Middle frontal gyrus (tissue), 1 donor: ENCODE data around the gene SCN4A.

Source experiments
- DNase-seq: peaks from one replicate; pipeline ENCODE4 v3.0.0-alpha.2; 2015; ENCODE audit warnings: low spot score; ENCODE audit errors: extremely low spot score

SCN4A gene

GRCh38 chr17:64001763-64002529 is 29.2 kb upstream of the SCN4A start:
- no peak for DNase-seq

- DNase-seq: no peak
Measured at GRCh38 chr17:64001091-64001579, 28.4 kb upstream of the SCN4A start.

GRCh38 chr17:63999680-64000531 is 27.2 kb upstream of the SCN4A start:
- no peak for DNase-seq

- DNase-seq: no peak
Measured at GRCh38 chr17:63998721-63999679, 26.3 kb upstream of the SCN4A start.

GRCh38 chr17:63998050-63998720 is 25.5 kb upstream of the SCN4A start, which contains the start of gene PRR29:
TSS of gene PRR29 (plus strand) at chr17:63998351. CDS start at chr17:63998365, 14 bp downstream.
- no peak for DNase-seq

GRCh38 chr17:63997341-63998048 is 24.8 kb upstream of the SCN4A start:
- no peak for DNase-seq

- no peak for DNase-seq
Measured at GRCh38 chr17:63996430-63997182, 23.9 kb upstream of the SCN4A start.

GRCh38 chr17:63995626-63996025 is 22.9 kb upstream of the SCN4A start:
- DNase-seq: no peak

GRCh38 chr17:63993368-63993985 is 20.8 kb upstream of the SCN4A start:
- no peak for DNase-seq

GRCh38 chr17:63991611-63992010 is 18.9 kb upstream of the SCN4A start:
- DNase-seq: no peak

GRCh38 chr17:63989622-63990345 is 17.1 kb upstream of the SCN4A start:
- no peak for DNase-seq

GRCh38 chr17:63988741-63989621 is 16.3 kb upstream of the SCN4A start:
- no peak for DNase-seq

- DNase-seq: no peak
Measured at GRCh38 chr17:63988127-63988478, 15.4 kb upstream of the SCN4A start.

GRCh38 chr17:63987221-63988126 is 14.8 kb upstream of the SCN4A start:
- DNase-seq: no peak

- DNase-seq: no peak
Measured at GRCh38 chr17:63986821-63987220, 14.1 kb upstream of the SCN4A start.
